MCF 10A (cell line): ENCODE measurements around the gene GPR75. TPM values are rescaled to one million over a fixed set of nuclear protein-coding genes. Genes with fewer than 3 reads are reported as not detected.

Experiments
- BruUV-seq: library from RNA; stranded (reverse); fragments of 400-500 nt; replicated peaks from 2 replicates; lab custom pipeline; 2021; lab: Mats Ljungman, UMichigan
- CTCF ChIA-PET: fragments of 300-600 bp; sonication (Branson Sonifier 250); formaldehyde crosslinking; extraction: SDS; loops from one replicate; lab custom pipeline; 2021; ENCODE audit warnings: antibody characterized with exemption, inconsistent platforms; lab: Yijun Ruan, JAX
- POLR2A ChIA-PET: fragments of 300-600, 350-650 bp; sonication (Branson Sonifier 250); formaldehyde crosslinking; extraction: SDS; loops from one replicate; lab custom pipeline; 2020; ENCODE audit warnings: antibody characterized with exemption, inconsistent platforms; lab: Yijun Ruan, JAX
- DNase-seq: peaks from one replicate; pipeline ENCODE4 v3.0.0-alpha.2; 2018; ENCODE audit not compliant: unreplicated experiment
- H3K27ac Mint-ChIP-seq: one replicate; pipeline ENCODE4 v1.8.0; 2022; ENCODE audit warnings: mild to moderate bottlenecking, low read depth, mixed read lengths; ENCODE audit not compliant: unreplicated experiment
- H3K27me3 Mint-ChIP-seq: one replicate; pipeline ENCODE4 v1.8.0; 2022; ENCODE audit warnings: mixed read lengths; ENCODE audit not compliant: insufficient read depth, unreplicated experiment
- H3K36me3 Mint-ChIP-seq: one replicate; pipeline ENCODE4 v1.8.0; 2022; ENCODE audit warnings: mild to moderate bottlenecking, moderate library complexity, mixed read lengths; ENCODE audit not compliant: insufficient read depth, unreplicated experiment
- H3K4me1 Mint-ChIP-seq: one replicate; pipeline ENCODE4 v1.8.0; 2022; ENCODE audit warnings: mixed read lengths; ENCODE audit not compliant: insufficient read depth, unreplicated experiment
- H3K4me3 Mint-ChIP-seq: one replicate; pipeline ENCODE4 v1.8.0; 2022; ENCODE audit warnings: mild to moderate bottlenecking, moderate library complexity, mixed read lengths; ENCODE audit not compliant: unreplicated experiment
- H3K9me3 Mint-ChIP-seq: one replicate; pipeline ENCODE4 v1.8.0; 2022; ENCODE audit warnings: mixed read lengths; ENCODE audit not compliant: unreplicated experiment
- intact Hi-C: fragments of 100-400 bp; cut with micrococcal nuclease; formaldehyde crosslinking; loops from 2 replicates; pipeline ENCODE4 v1.14.1; 2022
- total RNA-seq: library from RNA; stranded (reverse); gene quantifications from 2 replicates; pipeline ENCODE4 v1.2.3, GENCODE V29; 2022
- TF ChIP-seq, protein P1 (sequence below): fragments of 200-600 bp; IDR thresholded peaks from one replicate; pipeline ENCODE4 v1.8.0; 2022; ENCODE audit warnings: antibody characterized with exemption, mild to moderate bottlenecking; ENCODE audit not compliant: unreplicated experiment

GPR75 gene
- total RNA-seq, 1 experiment from 2014 or later = 4.0 TPM

DNA sequence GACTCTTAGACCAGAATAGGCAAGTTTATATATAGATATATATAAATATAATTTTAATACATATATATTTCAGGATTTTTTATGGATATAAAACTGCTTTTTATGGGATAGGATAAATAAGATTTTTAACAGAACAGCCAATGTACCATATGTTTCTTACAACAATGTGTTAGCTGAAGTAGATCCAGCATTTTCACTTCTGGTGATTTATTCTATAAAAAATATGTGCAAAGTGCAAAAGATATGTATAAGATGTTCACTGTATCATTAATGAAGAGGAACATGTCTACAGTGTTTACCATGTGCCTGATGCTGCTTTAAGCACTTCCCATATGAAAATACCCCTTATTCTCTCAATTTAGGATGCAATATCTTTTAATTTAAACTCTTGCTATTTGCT, 22.2 kb upstream of the GPR75 start:
- Mint-ChIP-seq H3K9me3 (no peaks in the 10 kb centered on the region), H3K27ac (no peak overlapping the region), H3K4me1 (peaks cover 6% of the 10 kb centered on the region), H3K27me3 (no peaks in the 10 kb centered on the region), H3K36me3 (peaks cover 62% of the 10 kb centered on the region), H3K4me3 (no peak overlapping the region)
- POLR2A ChIA-PET = interaction anchor here (0.6 to 1.0 kb wide), 2 partner anchors 43 to 234 kb away, joined by 3 to 4 read pairs; no protein-coding TSS in a partner anchor
- TF ChIP-seq, protein P1, sequence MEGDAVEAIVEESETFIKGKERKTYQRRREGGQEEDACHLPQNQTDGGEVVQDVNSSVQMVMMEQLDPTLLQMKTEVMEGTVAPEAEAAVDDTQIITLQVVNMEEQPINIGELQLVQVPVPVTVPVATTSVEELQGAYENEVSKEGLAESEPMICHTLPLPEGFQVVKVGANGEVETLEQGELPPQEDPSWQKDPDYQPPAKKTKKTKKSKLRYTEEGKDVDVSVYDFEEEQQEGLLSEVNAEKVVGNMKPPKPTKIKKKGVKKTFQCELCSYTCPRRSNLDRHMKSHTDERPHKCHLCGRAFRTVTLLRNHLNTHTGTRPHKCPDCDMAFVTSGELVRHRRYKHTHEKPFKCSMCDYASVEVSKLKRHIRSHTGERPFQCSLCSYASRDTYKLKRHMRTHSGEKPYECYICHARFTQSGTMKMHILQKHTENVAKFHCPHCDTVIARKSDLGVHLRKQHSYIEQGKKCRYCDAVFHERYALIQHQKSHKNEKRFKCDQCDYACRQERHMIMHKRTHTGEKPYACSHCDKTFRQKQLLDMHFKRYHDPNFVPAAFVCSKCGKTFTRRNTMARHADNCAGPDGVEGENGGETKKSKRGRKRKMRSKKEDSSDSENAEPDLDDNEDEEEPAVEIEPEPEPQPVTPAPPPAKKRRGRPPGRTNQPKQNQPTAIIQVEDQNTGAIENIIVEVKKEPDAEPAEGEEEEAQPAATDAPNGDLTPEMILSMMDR = no peak
- DNase-seq = no peak
- CTCF ChIA-PET = interaction anchor here (0.6 kb wide), 1 partner anchor 35 kb away, joined by 3 read pairs; no protein-coding TSS in a partner anchor
- intact Hi-C loops = no loop called here
- BruUV-seq = no TSS peak

DNA sequence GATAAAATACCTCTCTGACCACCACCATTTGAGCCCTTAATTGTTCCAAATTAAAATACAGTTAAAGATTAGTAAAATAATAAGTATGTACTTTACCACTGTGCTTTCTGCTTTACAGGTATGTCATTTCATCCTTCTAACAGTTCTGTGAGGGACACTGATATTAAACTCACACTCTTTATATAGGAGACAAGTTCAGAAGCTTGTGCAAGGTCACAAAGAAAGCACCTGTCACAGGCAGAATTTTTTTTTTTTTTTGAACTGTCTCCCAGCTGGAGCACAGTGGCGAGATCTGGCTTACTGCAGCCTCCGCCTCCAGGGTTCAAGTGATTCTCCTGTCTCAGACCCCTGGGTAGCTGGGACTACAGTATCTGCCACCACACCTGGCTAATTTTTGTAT, 21.6 kb upstream of the GPR75 start:
- intact Hi-C loops = no loop called here
- POLR2A ChIA-PET = interaction anchor here (0.6 to 1.0 kb wide), 2 partner anchors 44 to 234 kb away, joined by 3 to 4 read pairs; no protein-coding TSS in a partner anchor

DNA sequence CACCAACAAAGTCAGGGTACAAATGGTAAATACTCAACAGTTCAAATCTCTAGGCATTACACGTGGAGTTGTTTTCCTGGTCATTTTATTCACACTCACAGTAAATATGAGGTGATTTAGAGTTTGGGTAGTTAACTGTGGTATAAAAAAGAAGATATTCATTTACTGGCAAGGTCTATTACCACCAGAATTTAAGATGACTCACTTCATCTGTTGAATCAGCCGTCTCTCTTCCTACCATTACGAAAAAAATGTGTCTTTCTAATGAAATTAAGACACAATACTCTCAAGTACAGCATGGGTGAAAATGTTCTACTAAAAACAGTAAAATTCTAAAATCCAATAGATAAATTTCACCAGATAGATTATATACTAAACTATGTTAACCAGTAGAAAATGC, 21.0 kb upstream of the GPR75 start:
- Mint-ChIP-seq H3K4me1 (peaks cover 6% of the 10 kb centered on the region), H3K4me3 (no peak overlapping the region), H3K9me3 (no peaks in the 10 kb centered on the region), H3K27ac (peak overlapping the region; percentile 27), H3K27me3 (no peaks in the 10 kb centered on the region), H3K36me3 (peaks cover 62% of the 10 kb centered on the region)
- ChIA-PET CTCF (no interaction called here), POLR2A (no interaction called here)
- DNase-seq = peak; percentile 55
- TF ChIP-seq, protein P1 = no peak
- no TSS peak for BruUV-seq
- intact Hi-C loops = no loop called here

More for the DNA sequence above, 21.6 kb upstream of the GPR75 start:
- peaks cover 62% of the 10 kb centered on the region for H3K36me3 Mint-ChIP-seq
- H3K27me3 Mint-ChIP-seq = no peaks in the 10 kb centered on the region
- no peak overlapping the region for H3K4me3 Mint-ChIP-seq
- peaks cover 6% of the 10 kb centered on the region for H3K4me1 Mint-ChIP-seq
- TF ChIP-seq, protein P1 = no peak
- H3K9me3 Mint-ChIP-seq = no peaks in the 10 kb centered on the region
- no peak overlapping the region for H3K27ac Mint-ChIP-seq
- no TSS peak for BruUV-seq
- no peak for DNase-seq
- CTCF ChIA-PET = interaction anchor here (0.6 kb wide), 1 partner anchor 34 kb away, joined by 3 read pairs; no protein-coding TSS in a partner anchor

DNA sequence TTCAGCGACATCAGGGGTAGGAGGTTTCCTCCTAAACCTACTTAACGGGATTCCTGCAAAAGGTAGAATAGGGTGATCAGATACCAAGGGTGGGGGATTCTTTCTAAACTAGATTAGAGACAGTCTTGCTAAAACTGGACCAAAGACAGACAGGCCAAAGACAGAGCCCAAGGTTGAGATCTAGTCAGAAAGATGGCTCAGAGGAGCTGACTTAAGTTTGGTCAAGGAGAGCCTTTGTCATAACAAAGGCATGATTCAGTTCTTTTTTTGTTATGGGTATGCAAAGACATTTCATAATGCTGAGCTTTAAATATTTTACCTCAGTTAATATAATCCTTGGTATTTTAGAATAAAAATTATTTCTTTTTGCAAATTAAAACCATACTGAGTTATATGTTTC, 17.8 kb upstream of the GPR75 start:
- Mint-ChIP-seq H3K36me3 (peaks cover 72% of the 10 kb centered on the region), H3K27me3 (no peaks in the 10 kb centered on the region), H3K4me3 (no peak overlapping the region), H3K4me1 (peaks cover 6% of the 10 kb centered on the region), H3K27ac (no peak overlapping the region), H3K9me3 (no peaks in the 10 kb centered on the region)
- DNase-seq = no peak
- CTCF ChIA-PET = interaction anchor here (0.7 kb wide), 1 partner anchor 19 kb away, joined by 3 read pairs; no protein-coding TSS in a partner anchor
- no TSS peak for BruUV-seq
- POLR2A ChIA-PET = interaction anchor here (0.7 to 1.3 kb wide), 2 partner anchors 12 to 64 kb away, joined by 3 to 4 read pairs; no protein-coding TSS in a partner anchor
- intact Hi-C loops = no loop called here
- TF ChIP-seq, protein P1 = no peak
